ENCODE data around the gene GAMT. TPM values are rescaled to one million over a fixed set of nuclear protein-coding genes. Genes with fewer than 3 reads are reported as not detected.
A peak's percentile ranks its signal among the peaks of the same experiment; 100 is the strongest.

GAMT gene
- total RNA-seq, 4 donors from 2014 or later: 43.8 to 120 (median 94.4) TPM

- peak overlapping the region in 1 of 4 donors; percentile 20 for H3K4me3 ChIP-seq
- no peaks in the 10 kb centered on the region for H3K9me3 ChIP-seq
- no peak for DNase-seq (ENCODE audit: low spot score in 2 of 2)
- H3K27ac ChIP-seq: peak overlapping the region; percentile 80 to 99 (median 91)
- H3K27me3 ChIP-seq: no peaks in the 10 kb centered on the region
- TF ChIP-seq EP300 (IDR thresholded peaks at IDR 0.05) (no peak), CTCF (IDR thresholded peaks at IDR 0.05) (no peak), POLR2A (IDR thresholded peaks at IDR 0.05) (no peak)
- WGBS, 2 donors: 41 to 53% methylated on average over 26 to 28 of the region's 28 CpGs
- H3K4me1 ChIP-seq: peaks cover 0 to 81% (median 50%) of the 10 kb centered on the region in 4 donors
- peaks cover 0 to 42% (median 4%) of the 10 kb centered on the region in 3 donors for H3K36me3 ChIP-seq
Observed at GRCh38 chr19:1416014-1416841, 14.9 kb upstream of the GAMT start.

GRCh38 chr19:1412995-1413800 lies 11.9 kb upstream of the GAMT start:
- H3K27ac ChIP-seq: peak overlapping the region in 3 of 4 donors; percentile 50 to 99 (median 95)
- no peak for TF ChIP-seq CTCF (IDR thresholded peaks at IDR 0.05)
- TF ChIP-seq EP300 (IDR thresholded peaks at IDR 0.05): no peak
- no peak for TF ChIP-seq POLR2A (IDR thresholded peaks at IDR 0.05)
- 74 to 75% methylated on average over 32 to 36 of the region's 36 CpGs for WGBS, 2 donors
- peaks cover 0 to 96% (median 67%) of the 10 kb centered on the region in 4 donors for H3K4me1 ChIP-seq
- DNase-seq (ENCODE audit: low spot score in 2 of 2): no peak
- H3K9me3 ChIP-seq: no peaks in the 10 kb centered on the region
- no peaks in the 10 kb centered on the region for H3K27me3 ChIP-seq
- H3K36me3 ChIP-seq: peaks cover 0 to 13% (median 0%) of the 10 kb centered on the region in 3 donors
- no peak overlapping the region for H3K4me3 ChIP-seq

DNA sequence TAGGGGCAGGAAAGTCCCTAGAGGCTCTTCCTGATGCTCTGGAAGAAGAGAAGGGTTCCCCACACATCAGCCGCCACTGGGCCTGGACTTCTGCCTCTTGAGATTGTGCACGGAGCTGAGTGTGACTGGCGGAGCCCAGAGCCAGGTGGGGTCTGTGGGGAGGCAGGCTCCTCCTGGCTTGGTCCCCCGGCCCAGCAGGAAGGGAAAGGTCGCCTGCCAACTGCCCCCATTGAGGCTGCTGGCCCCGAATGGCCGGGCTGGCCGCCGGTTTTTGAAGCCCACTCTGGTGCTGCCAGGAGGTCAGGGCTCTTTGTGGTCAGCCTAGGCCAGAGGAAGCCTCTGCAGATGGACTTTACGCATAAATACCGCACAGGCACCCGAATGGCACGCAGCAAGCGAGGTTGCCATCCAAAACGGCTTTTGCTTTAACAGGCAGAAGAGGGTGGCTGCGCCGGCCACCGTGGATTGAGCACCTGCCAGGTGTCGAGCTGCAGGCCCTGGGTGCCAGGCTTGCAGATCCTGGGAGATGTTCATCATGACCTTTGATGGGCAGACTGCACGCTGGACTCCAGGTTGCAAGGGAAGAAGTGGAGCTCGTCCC lies 11.1 kb upstream of the GAMT start:
- Histone ChIP-seq H3K4me1 (peaks cover 0 to 88% (median 60%) of the 10 kb centered on the region in 4 donors), H3K4me3 (peak overlapping the region in 1 of 4 donors; percentile 7), H3K27ac (peak overlapping the region in 3 of 4 donors; percentile 50 to 99 (median 95)), H3K27me3 (no peaks in the 10 kb centered on the region), H3K36me3 (peaks cover 0 to 9% (median 0%) of the 10 kb centered on the region in 3 donors), H3K9me3 (no peaks in the 10 kb centered on the region)
- no peak for TF ChIP-seq EP300 (IDR thresholded peaks at IDR 0.05)
- TF ChIP-seq CTCF (IDR thresholded peaks at IDR 0.05): no peak
- TF ChIP-seq POLR2A (IDR thresholded peaks at IDR 0.05): no peak
- 64 to 76% methylated on average over 21 of the region's 21 CpGs for WGBS, 2 donors
- DNase-seq (ENCODE audit: low spot score in 2 of 2): no peak

DNA sequence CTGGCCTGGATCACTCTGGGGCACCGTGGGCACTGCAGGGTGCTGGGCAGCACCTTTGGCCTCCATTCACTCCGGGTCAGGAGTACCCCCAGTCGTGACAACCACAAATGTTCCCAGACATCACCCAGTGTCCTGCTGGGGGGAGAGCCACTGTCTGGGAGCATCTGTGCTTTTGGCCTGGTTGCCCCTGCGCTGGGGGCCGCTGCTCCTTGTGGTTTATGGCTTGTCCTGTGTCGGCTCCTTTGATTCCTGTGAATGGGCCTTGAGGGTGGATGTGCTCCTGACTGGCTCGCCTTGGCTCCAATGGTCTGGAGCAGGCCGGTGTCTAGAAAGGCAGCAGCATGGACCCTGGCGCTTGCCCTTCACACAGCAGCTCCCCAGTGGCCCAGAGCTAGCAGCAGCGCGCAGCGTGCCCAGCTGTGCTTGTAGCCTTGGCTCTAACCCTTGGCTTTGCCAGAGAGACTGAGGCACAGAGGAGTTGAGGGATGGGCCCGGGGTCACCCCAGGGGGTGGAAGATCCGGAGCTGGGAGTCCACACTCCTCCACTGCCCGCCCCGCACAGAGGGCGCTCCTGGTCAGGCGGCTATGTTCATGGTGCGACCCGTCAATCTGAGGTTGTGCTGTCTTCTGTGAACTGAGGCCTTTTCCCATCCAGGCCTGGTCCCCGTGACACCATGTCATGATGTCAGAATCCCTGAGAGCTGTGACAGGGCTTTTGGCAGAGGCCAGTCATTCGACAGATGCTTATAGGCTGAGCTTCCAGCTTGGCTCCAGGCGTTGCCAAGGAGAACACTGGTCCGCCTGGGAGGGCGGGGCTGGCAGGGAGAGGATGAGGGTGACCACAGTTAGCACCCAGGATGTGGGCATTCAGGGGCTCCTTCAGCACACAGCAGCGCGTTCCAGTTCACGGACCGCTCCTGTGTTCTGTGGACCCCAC lies 10.2 kb upstream of the GAMT start:
- H3K36me3 ChIP-seq: peaks cover 0 to 9% (median 0%) of the 10 kb centered on the region in 3 donors
- peak overlapping the region in 1 of 4 donors; percentile 7 for H3K4me3 ChIP-seq
- no peaks in the 10 kb centered on the region for H3K27me3 ChIP-seq
- WGBS, 2 donors: 44 to 47% methylated on average over 5 to 24 of the region's 29 CpGs
- H3K27ac ChIP-seq: peak overlapping the region in 3 of 4 donors; percentile 59 to 99 (median 95)
- peaks cover 0 to 84% (median 54%) of the 10 kb centered on the region in 4 donors for H3K4me1 ChIP-seq
- DNase-seq (ENCODE audit: low spot score in 2 of 2): no peak
- TF ChIP-seq POLR2A (IDR thresholded peaks at IDR 0.05): no peak
- TF ChIP-seq EP300 (IDR thresholded peaks at IDR 0.05): peak in 1 of 2 donors; percentile 33
- H3K9me3 ChIP-seq: no peaks in the 10 kb centered on the region
